AG09319 (cell line): ENCODE data around the gene NYAP2.

Experiments used
- DNase-seq: peaks from one replicate; pipeline ENCODE4 v3.0.0-alpha.2; 2010; ENCODE audit warnings: low read depth; ENCODE audit errors: extremely low read depth
- CTCF ChIP-seq: IDR thresholded peaks from 2 replicates; pipeline ENCODE4 v1.5.1; 2011; ENCODE audit warnings: low read depth, mild to moderate bottlenecking, inconsistent platforms, low read length, moderate library complexity

The NYAP2 gene

GRCh38 chr2:225620227-225620626, 220.7 kb downstream of the NYAP2 start:
- no peak for DNase-seq
- TF ChIP-seq CTCF, result no peak

GRCh38 chr2:225630824-225631533, 231.5 kb downstream of the NYAP2 start:
- DNase-seq, result no peak
- no peak for TF ChIP-seq CTCF

GRCh38 chr2:225632351-225632750, 232.8 kb downstream of the NYAP2 start:
- no peak for DNase-seq
- TF ChIP-seq CTCF, result no peak

GRCh38 chr2:225636558-225636957, 237.0 kb downstream of the NYAP2 start:
- DNase-seq, result no peak
- TF ChIP-seq CTCF, result no peak

GRCh38 chr2:225637259-225637658, 237.7 kb downstream of the NYAP2 start:
- DNase-seq, result no peak
- TF ChIP-seq CTCF, result no peak

GRCh38 chr2:225640550-225640949, 241.0 kb downstream of the NYAP2 start:
- no peak for TF ChIP-seq CTCF
- DNase-seq, result no peak

GRCh38 chr2:225649274-225649673, 249.8 kb downstream of the NYAP2 start:
- no peak for DNase-seq
- no peak for TF ChIP-seq CTCF
